NT2/D1 (cell line): Measurements from ENCODE around the gene LRP5.

ENCODE experiments used
- YY1 ChIP-seq: IDR thresholded peaks from 2 replicates; pipeline ENCODE4 v1.6.1; 2011; ENCODE audit not compliant: insufficient read length, insufficient read depth
- ZNF274 ChIP-seq: IDR thresholded peaks from 2 replicates; pipeline ENCODE4 v1.6.1; 2011; ENCODE audit warnings: mild to moderate bottlenecking, low read depth, low read length

- TF ChIP-seq YY1 = no peak
- no peak for TF ChIP-seq ZNF274
Measured at GRCh38 chr11:68481579-68482240, 169.3 kb downstream of the LRP5 start.
